ENCODE data around the gene ZNF28.
A peak's percentile ranks its signal among the peaks of the same experiment; 100 is the strongest.
"Not testable (repeated sequence)": the region's sequence is repeated elsewhere in the genome, so short reads cannot be mapped to it uniquely, and the experiment has no call there.

ZNF28 gene

GRCh38 chr19:52778811-52779210 is 42.6 kb downstream of the ZNF28 start:
- DNase-seq (ENCODE audit: low read depth) = peak; percentile 38
- TF ChIP-seq, protein P1, sequence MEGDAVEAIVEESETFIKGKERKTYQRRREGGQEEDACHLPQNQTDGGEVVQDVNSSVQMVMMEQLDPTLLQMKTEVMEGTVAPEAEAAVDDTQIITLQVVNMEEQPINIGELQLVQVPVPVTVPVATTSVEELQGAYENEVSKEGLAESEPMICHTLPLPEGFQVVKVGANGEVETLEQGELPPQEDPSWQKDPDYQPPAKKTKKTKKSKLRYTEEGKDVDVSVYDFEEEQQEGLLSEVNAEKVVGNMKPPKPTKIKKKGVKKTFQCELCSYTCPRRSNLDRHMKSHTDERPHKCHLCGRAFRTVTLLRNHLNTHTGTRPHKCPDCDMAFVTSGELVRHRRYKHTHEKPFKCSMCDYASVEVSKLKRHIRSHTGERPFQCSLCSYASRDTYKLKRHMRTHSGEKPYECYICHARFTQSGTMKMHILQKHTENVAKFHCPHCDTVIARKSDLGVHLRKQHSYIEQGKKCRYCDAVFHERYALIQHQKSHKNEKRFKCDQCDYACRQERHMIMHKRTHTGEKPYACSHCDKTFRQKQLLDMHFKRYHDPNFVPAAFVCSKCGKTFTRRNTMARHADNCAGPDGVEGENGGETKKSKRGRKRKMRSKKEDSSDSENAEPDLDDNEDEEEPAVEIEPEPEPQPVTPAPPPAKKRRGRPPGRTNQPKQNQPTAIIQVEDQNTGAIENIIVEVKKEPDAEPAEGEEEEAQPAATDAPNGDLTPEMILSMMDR (IDR thresholded peaks at IDR 0.05; ENCODE audit: low read depth, low read length) = no peak
- TF ChIP-seq MAX (IDR thresholded peaks at IDR 0.05; ENCODE audit: low read depth, low read length) = no peak
- no peak for TF ChIP-seq MYC (IDR thresholded peaks at IDR 0.05; ENCODE audit: low read depth, low read length)

GRCh38 chr19:52756447-52756846 is 65.0 kb downstream of the ZNF28 start:
- H3K4me3 ChIP-seq (ENCODE audit: low read depth, low read length); DNase-seq (ENCODE audit: low read depth): not testable (repeated sequence)

More at GRCh38 chr19:52778811-52779210, 42.6 kb downstream of the ZNF28 start:
- no peak overlapping the region for H3K4me3 ChIP-seq (ENCODE audit: low read depth, low read length)

GRCh38 chr19:52749780-52750179 is 71.7 kb downstream of the ZNF28 start:
- TF ChIP-seq, protein P1 (IDR thresholded peaks at IDR 0.05; ENCODE audit: low read depth, low read length) = no peak
- TF ChIP-seq MYC (IDR thresholded peaks at IDR 0.05; ENCODE audit: low read depth, low read length) (no peak), POLR2A (IDR thresholded peaks at IDR 0.05; ENCODE audit: extremely low read depth, insufficient read length) (no peak), MAX (IDR thresholded peaks at IDR 0.05; ENCODE audit: low read depth, low read length) (no peak)
- no peak overlapping the region for H3K4me3 ChIP-seq (ENCODE audit: low read depth, low read length)
- DNase-seq (ENCODE audit: low read depth) = no peak

DNA sequence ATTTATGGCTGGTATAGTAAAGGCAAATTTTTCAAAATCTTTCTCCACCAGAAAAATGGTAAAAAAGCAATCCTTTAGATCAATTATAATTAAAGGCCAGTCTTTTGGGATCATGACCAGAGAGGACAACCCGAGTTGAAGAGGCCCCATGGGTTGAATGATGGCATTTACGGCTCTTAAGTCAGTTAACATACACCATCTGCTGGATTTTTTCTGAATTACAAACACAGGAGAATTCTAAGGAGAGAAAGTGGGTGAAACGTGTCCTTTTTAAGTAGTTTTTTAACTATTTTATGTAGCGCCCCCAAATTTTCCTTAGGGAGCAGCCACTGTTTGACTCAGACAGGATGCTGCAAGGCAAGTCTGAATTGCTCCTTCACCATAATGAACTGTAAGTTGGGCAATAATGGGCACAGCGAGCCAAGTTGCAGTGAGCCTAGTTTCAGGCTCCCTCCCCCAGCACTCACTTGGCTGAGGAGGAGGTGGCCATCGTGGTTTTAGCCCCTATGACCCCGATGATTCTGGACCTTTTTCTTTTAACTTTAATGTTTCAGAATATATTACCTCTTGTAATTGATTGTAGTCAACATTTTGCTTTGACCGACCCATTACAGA is 73.0 kb downstream of the ZNF28 start:
- peak; percentile 59 for DNase-seq (ENCODE audit: low read depth)
- H3K4me3 ChIP-seq (ENCODE audit: low read depth, low read length) = no peak overlapping the region
- TF ChIP-seq MYC (IDR thresholded peaks at IDR 0.05; ENCODE audit: low read depth, low read length) = no peak
- TF ChIP-seq, protein P1 (IDR thresholded peaks at IDR 0.05; ENCODE audit: low read depth, low read length) = peak; percentile 18
